NCI-H1105 treated with DMSO at 0.1 percent for 48 hours (cell line): ENCODE data around the gene MUCL3.
"Not testable (repeated sequence)": the region's sequence is repeated elsewhere in the genome, so short reads cannot be mapped to it uniquely, and the experiment has no call there.

Experiments used
- DNase-seq: peaks from one replicate; lab custom pipeline; 2025; lab: John Stamatoyannopoulos, UW

Gene MUCL3

GRCh38 chr6:30939473-30939872 is 1.3 kb upstream of the MUCL3 start:
- no peak for DNase-seq

GRCh38 chr6:30942338-30943060 is 1.7 kb downstream of the MUCL3 start:
- DNase-seq = no peak

GRCh38 chr6:30944051-30944450 is 3.3 kb downstream of the MUCL3 start:
- no peak for DNase-seq

GRCh38 chr6:30945281-30945680 is 4.5 kb downstream of the MUCL3 start:
- DNase-seq = no peak

GRCh38 chr6:30947231-30947630 is 6.5 kb downstream of the MUCL3 start:
- no peak for DNase-seq

GRCh38 chr6:30948811-30949210 is 8.0 kb downstream of the MUCL3 start:
- DNase-seq = no peak

GRCh38 chr6:30951907-30952469 is 11.2 kb downstream of the MUCL3 start:
- DNase-seq = no peak

- no peak for DNase-seq
Measured at GRCh38 chr6:30954631-30955366, 14.0 kb downstream of the MUCL3 start.

GRCh38 chr6:30955367-30956042 is 14.7 kb downstream of the MUCL3 start:
- DNase-seq = peak; percentile 61

GRCh38 chr6:30957716-30958115 is 16.9 kb downstream of the MUCL3 start:
- DNase-seq = no peak

GRCh38 chr6:30960907-30961673 is 20.3 kb downstream of the MUCL3 start:
- DNase-seq = no peak

GRCh38 chr6:30962716-30963115 is 21.9 kb downstream of the MUCL3 start:
- no peak for DNase-seq

GRCh38 chr6:30963641-30964040 is 22.9 kb downstream of the MUCL3 start:
- DNase-seq = no peak

GRCh38 chr6:30964075-30964474 is 23.3 kb downstream of the MUCL3 start:
- no peak for DNase-seq

- no peak for DNase-seq
Measured at GRCh38 chr6:30965140-30965601, 24.4 kb downstream of the MUCL3 start.

- no peak for DNase-seq
Measured at GRCh38 chr6:30966154-30966553, 25.4 kb downstream of the MUCL3 start.

GRCh38 chr6:30969171-30969570 is 28.4 kb downstream of the MUCL3 start:
- not testable (repeated sequence) for DNase-seq

GRCh38 chr6:30970946-30971345 is 30.2 kb downstream of the MUCL3 start:
- DNase-seq = no peak

- no peak for DNase-seq
Measured at GRCh38 chr6:30972816-30973215, 32.0 kb downstream of the MUCL3 start.

GRCh38 chr6:30974490-30975252 is 33.9 kb downstream of the MUCL3 start:
- DNase-seq = no peak

GRCh38 chr6:30979141-30979540 is 38.4 kb downstream of the MUCL3 start:
- no peak for DNase-seq
